MCF 10A (cell line): Measurements from ENCODE around the gene PTTG1IP2. TPM values are rescaled to one million over a fixed set of nuclear protein-coding genes. Genes with fewer than 3 reads are reported as not detected.

Experiments used
- BruUV-seq: library from RNA; stranded (reverse); fragments of 400-500 nt; replicated peaks from 2 replicates; lab custom pipeline; 2021; lab: Mats Ljungman, UMichigan
- CTCF ChIA-PET: fragments of 300-600 bp; sonication (Branson Sonifier 250); formaldehyde crosslinking; extraction: SDS; loops from one replicate; lab custom pipeline; 2021; ENCODE audit warnings: antibody characterized with exemption, inconsistent platforms; lab: Yijun Ruan, JAX
- POLR2A ChIA-PET: fragments of 300-600, 350-650 bp; sonication (Branson Sonifier 250); formaldehyde crosslinking; extraction: SDS; loops from one replicate; lab custom pipeline; 2020; ENCODE audit warnings: antibody characterized with exemption, inconsistent platforms; lab: Yijun Ruan, JAX
- DNase-seq: peaks from one replicate; pipeline ENCODE4 v3.0.0-alpha.2; 2018; ENCODE audit not compliant: unreplicated experiment
- H3K27ac Mint-ChIP-seq: one replicate; pipeline ENCODE4 v1.8.0; 2022; ENCODE audit warnings: mild to moderate bottlenecking, low read depth, mixed read lengths; ENCODE audit not compliant: unreplicated experiment
- H3K27me3 Mint-ChIP-seq: one replicate; pipeline ENCODE4 v1.8.0; 2022; ENCODE audit warnings: mixed read lengths; ENCODE audit not compliant: insufficient read depth, unreplicated experiment
- H3K36me3 Mint-ChIP-seq: one replicate; pipeline ENCODE4 v1.8.0; 2022; ENCODE audit warnings: mild to moderate bottlenecking, moderate library complexity, mixed read lengths; ENCODE audit not compliant: insufficient read depth, unreplicated experiment
- H3K4me1 Mint-ChIP-seq: one replicate; pipeline ENCODE4 v1.8.0; 2022; ENCODE audit warnings: mixed read lengths; ENCODE audit not compliant: insufficient read depth, unreplicated experiment
- H3K4me3 Mint-ChIP-seq: one replicate; pipeline ENCODE4 v1.8.0; 2022; ENCODE audit warnings: mild to moderate bottlenecking, moderate library complexity, mixed read lengths; ENCODE audit not compliant: unreplicated experiment
- H3K9me3 Mint-ChIP-seq: one replicate; pipeline ENCODE4 v1.8.0; 2022; ENCODE audit warnings: mixed read lengths; ENCODE audit not compliant: unreplicated experiment
- CTCF ChIP-seq: fragments of 200-600 bp; IDR thresholded peaks from one replicate; pipeline ENCODE4 v1.8.0; 2022; ENCODE audit warnings: antibody characterized with exemption, mild to moderate bottlenecking; ENCODE audit not compliant: unreplicated experiment
- intact Hi-C: fragments of 100-400 bp; cut with micrococcal nuclease; formaldehyde crosslinking; loops from 2 replicates; pipeline ENCODE4 v1.14.1; 2022
- total RNA-seq: library from RNA; stranded (reverse); gene quantifications from 2 replicates; pipeline ENCODE4 v1.2.3, GENCODE V29; 2022

PTTG1IP2 gene
- total RNA-seq, 1 experiment from 2014 or later: not detected

GRCh38 chr7:90512821-90513254 lies 43.4 kb downstream of the PTTG1IP2 start:
- no peak overlapping the region for H3K27ac Mint-ChIP-seq
- POLR2A ChIA-PET: no interaction called here
- no peaks in the 10 kb centered on the region for H3K27me3 Mint-ChIP-seq
- no peaks in the 10 kb centered on the region for H3K9me3 Mint-ChIP-seq
- intact Hi-C loops: no loop called here
- TF ChIP-seq CTCF: no peak
- CTCF ChIA-PET: interaction anchor here (1.3 kb wide), 1 partner anchor 41 kb away, joined by 3 read pairs; no protein-coding TSS in a partner anchor
- no peaks in the 10 kb centered on the region for H3K4me1 Mint-ChIP-seq
- BruUV-seq: no TSS peak
- H3K36me3 Mint-ChIP-seq: no peaks in the 10 kb centered on the region
- H3K4me3 Mint-ChIP-seq: no peak overlapping the region
- no peak for DNase-seq

GRCh38 chr7:90516257-90516656 lies 46.8 kb downstream of the PTTG1IP2 start:
- CTCF ChIA-PET: interaction anchor here (0.7 kb wide), 1 partner anchor 18 kb away, joined by 3 read pairs; no protein-coding TSS in a partner anchor
- Mint-ChIP-seq H3K27ac (no peak overlapping the region), H3K36me3 (no peaks in the 10 kb centered on the region), H3K27me3 (no peaks in the 10 kb centered on the region), H3K9me3 (no peaks in the 10 kb centered on the region), H3K4me1 (no peaks in the 10 kb centered on the region), H3K4me3 (no peak overlapping the region)
- TF ChIP-seq CTCF: no peak
- no peak for DNase-seq
- POLR2A ChIA-PET: no interaction called here
- intact Hi-C loops: no loop called here
- BruUV-seq: no TSS peak

GRCh38 chr7:90518630-90519029 lies 49.2 kb downstream of the PTTG1IP2 start:
- intact Hi-C loops: no loop called here
- ChIA-PET CTCF (interaction anchor here (0.7 to 1.9 kb wide), 3 partner anchors 12 to 618 kb away, joined by 3 to 4 read pairs (median 4); no protein-coding TSS in a partner anchor), POLR2A (interaction anchor here (1.0 kb wide), 2 partner anchors 11 to 13 kb away, joined by 3 read pairs; no protein-coding TSS in a partner anchor)
- no TSS peak for BruUV-seq
- DNase-seq: no peak
- no peak overlapping the region for H3K27ac Mint-ChIP-seq
- H3K27me3 Mint-ChIP-seq: no peaks in the 10 kb centered on the region
- H3K9me3 Mint-ChIP-seq: no peaks in the 10 kb centered on the region
- H3K36me3 Mint-ChIP-seq: no peaks in the 10 kb centered on the region
- no peak for TF ChIP-seq CTCF
- no peak overlapping the region for H3K4me3 Mint-ChIP-seq
- H3K4me1 Mint-ChIP-seq: no peaks in the 10 kb centered on the region

- Mint-ChIP-seq H3K27me3 (no peaks in the 10 kb centered on the region), H3K9me3 (no peaks in the 10 kb centered on the region), H3K4me1 (no peaks in the 10 kb centered on the region), H3K4me3 (no peak overlapping the region), H3K27ac (no peak overlapping the region), H3K36me3 (no peaks in the 10 kb centered on the region)
- BruUV-seq: no TSS peak
- ChIA-PET POLR2A (interaction anchor here (0.8 kb wide), 1 partner anchor 9 kb away, joined by 3 read pairs; no protein-coding TSS in a partner anchor), CTCF (interaction anchor here (0.6 to 0.9 kb wide), 2 partner anchors 63 to 144 kb away, joined by 3 read pairs; no protein-coding TSS in a partner anchor)
- peak; percentile 30 for DNase-seq
- intact Hi-C loops: loop anchor here (5.0 kb wide), 1 partner anchor 63 kb away; no protein-coding TSS in a partner anchor
- peak; percentile 14 for TF ChIP-seq CTCF
Measured at GRCh38 chr7:90520484-90520883, 51.0 kb downstream of the PTTG1IP2 start.
